Naive B cell (primary cell): ENCODE measurements around the gene SACS. TPM values are rescaled to one million over a fixed set of nuclear protein-coding genes. Genes with fewer than 3 reads are reported as not detected.

ENCODE experiments used
- ATAC-seq, 2 donors: fragments of 150-1000 bp; cut with Tn5 transposase; 2 replicates each; pipeline ENCODE4 v1.10.0; 2021; ENCODE audit warnings: low read depth in 2 of 2, mild to moderate bottlenecking in 2 of 2, moderate library complexity in 2 of 2
- DNase-seq: peaks from one replicate; pipeline ENCODE4 v3.0.0; 2022
- H3K27ac Mint-ChIP-seq, 6 donors: one replicate each; pipeline ENCODE4 v1.8.0; 2020 to 2022; ENCODE audit warnings: mild to moderate bottlenecking in 6 of 6, mixed read lengths in 6 of 6, moderate library complexity in 5 of 6, inconsistent platforms in 2 of 6
- H3K27me3 Mint-ChIP-seq, 3 donors: one replicate each; pipeline ENCODE4 v1.8.0; 2021 to 2022; ENCODE audit warnings: mixed read lengths in 3 of 3, mild to moderate bottlenecking in 1 of 3
- H3K36me3 Mint-ChIP-seq, 2 donors: one replicate each; pipeline ENCODE4 v1.8.0; 2020 to 2022; ENCODE audit warnings: mixed read lengths in 2 of 2, inconsistent platforms in 1 of 2, mild to moderate bottlenecking in 1 of 2
- H3K4me1 Mint-ChIP-seq, 3 donors: one replicate each; pipeline ENCODE4 v1.8.0; 2020 to 2022; ENCODE audit warnings: mixed read lengths in 3 of 3, inconsistent platforms in 1 of 3, mild to moderate bottlenecking in 1 of 3, moderate library complexity in 1 of 3
- H3K4me3 Mint-ChIP-seq, 8 donors: one replicate each; pipeline ENCODE4 v1.8.0; 2020 to 2022; ENCODE audit warnings: mild to moderate bottlenecking in 8 of 8, mixed read lengths in 8 of 8, moderate library complexity in 8 of 8, inconsistent platforms in 2 of 8
- H3K9me3 Mint-ChIP-seq, 7 donors: one replicate each; pipeline ENCODE4 v1.8.0; 2020 to 2022; ENCODE audit warnings: mixed read lengths in 7 of 7, mild to moderate bottlenecking in 5 of 7, inconsistent platforms in 2 of 7, moderate library complexity in 1 of 7
- polyA plus RNA-seq, 6 donors: library from polyadenylated mRNA; unstranded; fragments of 300-500 nt; fragmentation: Illumina TruSeq; gene quantifications; one replicate each; pipeline ENCODE4 v1.2.3, GENCODE V29; 2021; ENCODE audit warnings: low read depth in 6 of 6

SACS gene, protein sequence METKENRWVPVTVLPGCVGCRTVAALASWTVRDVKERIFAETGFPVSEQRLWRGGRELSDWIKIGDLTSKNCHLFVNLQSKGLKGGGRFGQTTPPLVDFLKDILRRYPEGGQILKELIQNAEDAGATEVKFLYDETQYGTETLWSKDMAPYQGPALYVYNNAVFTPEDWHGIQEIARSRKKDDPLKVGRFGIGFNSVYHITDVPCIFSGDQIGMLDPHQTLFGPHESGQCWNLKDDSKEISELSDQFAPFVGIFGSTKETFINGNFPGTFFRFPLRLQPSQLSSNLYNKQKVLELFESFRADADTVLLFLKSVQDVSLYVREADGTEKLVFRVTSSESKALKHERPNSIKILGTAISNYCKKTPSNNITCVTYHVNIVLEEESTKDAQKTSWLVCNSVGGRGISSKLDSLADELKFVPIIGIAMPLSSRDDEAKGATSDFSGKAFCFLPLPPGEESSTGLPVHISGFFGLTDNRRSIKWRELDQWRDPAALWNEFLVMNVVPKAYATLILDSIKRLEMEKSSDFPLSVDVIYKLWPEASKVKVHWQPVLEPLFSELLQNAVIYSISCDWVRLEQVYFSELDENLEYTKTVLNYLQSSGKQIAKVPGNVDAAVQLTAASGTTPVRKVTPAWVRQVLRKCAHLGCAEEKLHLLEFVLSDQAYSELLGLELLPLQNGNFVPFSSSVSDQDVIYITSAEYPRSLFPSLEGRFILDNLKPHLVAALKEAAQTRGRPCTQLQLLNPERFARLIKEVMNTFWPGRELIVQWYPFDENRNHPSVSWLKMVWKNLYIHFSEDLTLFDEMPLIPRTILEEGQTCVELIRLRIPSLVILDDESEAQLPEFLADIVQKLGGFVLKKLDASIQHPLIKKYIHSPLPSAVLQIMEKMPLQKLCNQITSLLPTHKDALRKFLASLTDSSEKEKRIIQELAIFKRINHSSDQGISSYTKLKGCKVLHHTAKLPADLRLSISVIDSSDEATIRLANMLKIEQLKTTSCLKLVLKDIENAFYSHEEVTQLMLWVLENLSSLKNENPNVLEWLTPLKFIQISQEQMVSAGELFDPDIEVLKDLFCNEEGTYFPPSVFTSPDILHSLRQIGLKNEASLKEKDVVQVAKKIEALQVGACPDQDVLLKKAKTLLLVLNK (N-terminal part only)
- polyA plus RNA-seq, result 1 to 10 TPM in 5 of 6 donors, under 1 TPM in 1; 0.33 to 1.7 (median 1.5) TPM

DNA sequence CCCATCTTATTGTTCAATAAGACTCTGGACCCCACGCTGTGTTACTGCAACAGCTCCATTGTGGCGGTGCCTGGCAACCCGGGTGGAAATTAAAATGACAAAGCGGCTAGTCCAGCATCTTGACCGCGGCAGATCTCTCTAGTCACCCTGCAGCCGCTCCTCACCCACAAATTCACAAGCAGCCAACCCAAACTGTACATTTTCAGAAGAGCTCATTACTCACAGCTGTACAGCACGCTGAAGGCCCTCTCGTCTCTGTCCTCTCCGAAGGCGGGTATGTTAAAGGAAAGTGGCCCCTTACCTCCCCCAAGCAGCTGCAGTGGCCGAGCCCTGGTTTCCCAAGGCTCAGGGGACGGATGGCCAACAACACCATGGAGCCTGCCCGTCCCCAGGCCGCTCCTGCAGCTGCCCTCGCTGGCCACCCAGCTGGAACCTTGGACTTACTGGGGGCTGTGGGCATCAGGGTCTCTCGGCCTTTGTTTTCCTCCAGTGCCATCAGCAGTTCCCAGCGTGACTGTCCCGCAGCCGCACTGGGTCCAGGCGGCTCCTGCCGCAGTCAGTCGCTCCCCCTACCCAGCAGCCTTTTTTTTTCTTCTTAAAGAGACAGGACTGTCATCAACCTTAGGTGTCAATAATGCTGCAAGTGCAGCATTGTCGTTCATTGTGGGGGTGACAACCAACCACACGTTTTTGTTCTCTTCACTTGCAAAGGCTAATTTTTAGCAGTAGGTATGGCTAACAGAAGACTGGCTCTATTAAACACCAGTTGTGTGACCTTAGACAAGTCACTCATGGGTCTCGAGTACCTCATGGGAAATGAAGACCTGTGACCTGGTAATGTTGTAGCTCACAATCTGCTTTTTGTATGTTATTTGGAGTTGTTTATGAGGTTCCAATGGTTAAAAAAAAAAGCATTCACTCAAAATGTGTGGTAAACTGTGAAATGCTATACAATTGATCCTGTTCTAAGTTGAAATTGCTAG is at the start of gene SACS:
Gene SACS, minus strand, starts transcription at position 532 of the 983 bp plus-strand sequence. CDS start 22,463 bp downstream, outside the sequence.
- Mint-ChIP-seq H3K4me1 (peaks cover 7 to 18% (median 8%) of the 10 kb centered on the region in 3 donors), H3K36me3 (no peaks in the 10 kb centered on the region), H3K27me3 (peaks cover 36 to 48% (median 38%) of the 10 kb centered on the region in 3 donors), H3K27ac (peak within 1 kb of the TSS in 1 of 6 donors; percentile 49), H3K9me3 (no peaks in the 10 kb centered on the region), H3K4me3 (peak within 1 kb of the TSS in 6 of 8 donors; percentile 3 to 69 (median 62))
- DNase-seq, result no peak
- ATAC-seq, result no peak

DNA sequence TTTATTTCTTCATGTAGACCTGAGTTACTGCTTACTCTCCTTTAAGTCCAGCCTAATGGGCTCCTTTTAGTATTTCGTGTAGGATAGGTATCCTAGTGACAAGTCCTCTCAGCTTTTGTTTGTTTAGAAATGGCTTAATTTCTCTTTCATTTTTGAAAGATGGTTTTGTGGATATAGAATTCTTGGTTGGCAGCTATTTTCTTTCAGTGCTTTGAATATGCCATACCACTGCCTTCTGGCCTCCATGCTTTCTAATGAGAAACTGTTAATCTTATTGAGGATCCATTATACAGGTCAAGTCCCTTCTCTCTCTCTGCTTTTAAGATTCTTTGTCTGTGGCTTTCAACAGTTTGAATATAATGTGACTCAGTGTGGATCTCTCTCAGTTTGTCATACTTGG is 46.8 kb upstream of the SACS start:
- Mint-ChIP-seq H3K9me3 (peaks cover 4 to 42% (median 29%) of the 10 kb centered on the region in 7 donors), H3K4me3 (no peak overlapping the region), H3K27ac (no peak overlapping the region), H3K4me1 (no peaks in the 10 kb centered on the region), H3K27me3 (peaks cover 9 to 20% (median 12%) of the 10 kb centered on the region in 3 donors), H3K36me3 (peaks cover 16 to 17% of the 10 kb centered on the region in 2 donors)
- ATAC-seq (no peak), DNase-seq (no peak)

DNA sequence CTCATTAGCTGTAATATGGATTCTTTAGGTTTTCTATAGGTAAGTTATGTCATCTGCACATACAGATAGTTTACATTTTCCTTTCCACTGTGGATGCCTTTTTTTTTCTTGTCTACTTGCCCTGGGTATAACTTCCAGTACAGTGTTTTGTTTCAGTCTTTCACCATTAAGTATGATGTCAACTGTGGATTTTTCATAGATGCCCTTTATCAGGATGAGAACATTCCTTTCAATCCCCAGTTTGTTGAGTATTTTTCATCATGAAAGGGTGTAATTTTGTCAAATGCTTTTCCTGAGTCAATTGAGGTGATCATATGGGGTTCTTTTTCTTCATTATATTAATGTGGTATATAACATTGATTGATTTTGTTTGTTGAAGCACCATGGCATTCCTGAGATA is 43.6 kb upstream of the SACS start:
- Mint-ChIP-seq H3K4me3 (no peak overlapping the region), H3K4me1 (no peaks in the 10 kb centered on the region), H3K27me3 (peaks cover 10 to 29% (median 11%) of the 10 kb centered on the region in 3 donors), H3K36me3 (peaks cover 11 to 14% of the 10 kb centered on the region in 2 donors), H3K27ac (no peak overlapping the region), H3K9me3 (peaks cover 4 to 35% (median 24%) of the 10 kb centered on the region in 7 donors)
- ATAC-seq, result no peak
- no peak for DNase-seq

DNA sequence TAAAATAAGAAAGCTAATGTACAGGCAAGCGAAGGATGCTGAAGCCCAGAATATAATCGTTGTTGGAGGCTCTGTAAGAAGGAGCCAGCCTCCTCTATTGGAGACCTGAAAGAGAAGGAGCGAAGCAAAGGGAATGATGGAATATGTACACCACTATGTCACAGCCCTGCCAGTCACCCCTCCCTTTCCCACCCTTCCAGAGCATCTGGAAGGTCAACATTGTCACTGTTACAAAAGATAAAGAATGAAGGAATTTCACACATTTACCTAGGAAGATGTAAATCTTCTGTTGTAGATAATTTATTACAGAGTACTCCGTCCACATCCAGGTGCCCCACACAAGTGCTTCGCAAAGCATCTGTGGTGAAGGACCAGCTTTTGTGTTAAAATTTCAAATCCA is 39.7 kb upstream of the SACS start:
- peaks cover 29 to 37% (median 31%) of the 10 kb centered on the region in 3 donors for H3K27me3 Mint-ChIP-seq

DNA sequence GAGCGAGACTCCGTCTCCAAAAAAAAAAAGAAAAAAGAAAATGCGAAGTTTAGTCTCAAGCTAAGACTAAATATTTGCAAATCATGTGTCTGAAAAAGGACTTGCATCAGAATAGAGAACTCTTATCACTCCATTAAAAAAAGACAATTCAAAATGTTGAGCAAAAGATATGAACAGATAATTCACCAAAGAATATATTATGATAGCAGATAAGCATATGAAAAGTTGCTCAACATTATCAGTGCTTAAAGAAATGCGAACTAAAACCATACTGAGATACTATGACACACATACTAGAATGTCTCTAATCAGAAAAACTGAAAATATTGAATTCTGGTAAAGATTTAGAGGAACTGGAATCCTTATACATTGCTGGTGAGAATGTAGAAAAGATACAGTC is 38.7 kb upstream of the SACS start:
- H3K4me3 Mint-ChIP-seq, result no peak overlapping the region
- peaks cover 29 to 38% (median 31%) of the 10 kb centered on the region in 3 donors for H3K27me3 Mint-ChIP-seq
- H3K36me3 Mint-ChIP-seq, result no peaks in the 10 kb centered on the region
- peaks cover 0 to 1% (median 0%) of the 10 kb centered on the region in 3 donors for H3K4me1 Mint-ChIP-seq
- H3K27ac Mint-ChIP-seq, result no peak overlapping the region
- no peaks in the 10 kb centered on the region for H3K9me3 Mint-ChIP-seq
- DNase-seq, result no peak
- ATAC-seq, result no peak

More for the DNA sequence above, 39.7 kb upstream of the SACS start:
- no peaks in the 10 kb centered on the region for H3K4me1 Mint-ChIP-seq
- no peaks in the 10 kb centered on the region for H3K9me3 Mint-ChIP-seq
- DNase-seq (no peak), ATAC-seq (no peak)
- no peaks in the 10 kb centered on the region for H3K36me3 Mint-ChIP-seq
- no peak overlapping the region for H3K4me3 Mint-ChIP-seq
- no peak overlapping the region for H3K27ac Mint-ChIP-seq

DNA sequence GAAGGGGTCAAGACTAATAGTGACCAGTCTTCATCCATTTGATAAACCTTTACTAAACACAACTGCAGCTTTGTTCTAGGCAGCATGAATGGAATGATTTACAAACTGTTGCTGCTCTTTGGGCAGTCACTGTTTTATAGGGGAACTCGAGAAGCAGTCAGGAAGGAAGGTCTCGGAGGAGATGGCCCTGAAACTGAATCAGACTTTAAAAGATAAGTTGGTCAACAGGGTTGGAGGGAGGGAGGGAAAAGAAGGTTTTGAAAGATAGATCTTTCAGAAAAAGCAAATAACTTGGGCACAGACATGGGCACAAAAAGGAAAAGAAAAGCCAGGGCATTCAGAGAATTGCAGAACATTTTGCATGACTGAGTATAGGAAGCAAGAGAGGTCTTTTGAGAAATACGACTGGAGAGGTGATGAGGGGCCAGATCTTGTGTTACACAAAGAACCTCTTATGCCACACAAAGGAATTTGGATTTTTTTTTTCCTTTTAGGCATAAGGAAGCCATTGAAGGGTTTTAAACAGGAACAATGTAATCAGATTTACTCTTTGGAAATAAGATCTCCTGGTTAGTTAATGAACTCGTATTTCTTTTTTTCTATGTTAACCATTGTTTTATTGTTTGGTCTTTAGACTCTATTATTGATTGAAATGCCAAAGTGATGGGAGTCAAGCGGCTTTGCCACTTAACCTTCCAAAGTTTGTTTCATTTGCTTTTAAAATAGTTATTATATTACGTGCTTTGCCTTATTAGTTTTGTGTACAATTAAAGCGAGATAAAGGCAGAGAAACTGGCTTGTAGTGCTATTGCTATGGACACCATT is 37.5 kb upstream of the SACS start:
- Mint-ChIP-seq H3K36me3 (no peaks in the 10 kb centered on the region), H3K9me3 (no peaks in the 10 kb centered on the region), H3K4me1 (peaks cover 0 to 5% (median 5%) of the 10 kb centered on the region in 3 donors), H3K27ac (no peak overlapping the region), H3K27me3 (peaks cover 31 to 43% (median 35%) of the 10 kb centered on the region in 3 donors), H3K4me3 (no peak overlapping the region)
- DNase-seq, result no peak
- ATAC-seq, result no peak

DNA sequence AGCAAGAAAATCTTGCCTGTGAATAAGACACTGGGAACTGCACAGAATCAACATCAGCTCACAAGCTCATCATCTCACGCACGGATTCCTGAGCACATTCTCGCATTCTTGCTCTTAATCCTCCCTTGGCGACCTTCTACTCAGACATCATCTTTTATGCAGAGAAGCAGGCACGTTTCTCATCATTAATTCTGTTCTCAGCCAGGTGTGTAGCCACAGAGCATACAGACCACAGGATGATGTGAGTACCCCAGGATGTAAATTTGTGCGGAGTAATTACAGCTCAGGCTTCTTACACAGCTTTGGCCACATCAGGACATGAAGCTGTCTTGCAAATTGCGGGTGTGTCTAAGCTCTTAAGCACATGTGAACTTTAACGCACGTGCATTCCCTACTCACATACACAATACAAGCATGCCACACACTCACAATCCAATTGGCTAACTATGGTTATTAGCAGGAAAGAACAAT is 36.5 kb upstream of the SACS start:
- Mint-ChIP-seq H3K9me3 (no peaks in the 10 kb centered on the region), H3K4me1 (peaks cover 0 to 6% (median 5%) of the 10 kb centered on the region in 3 donors), H3K36me3 (no peaks in the 10 kb centered on the region), H3K4me3 (no peak overlapping the region), H3K27ac (no peak overlapping the region), H3K27me3 (peaks cover 30 to 48% (median 40%) of the 10 kb centered on the region in 3 donors)
- no peak for ATAC-seq
- no peak for DNase-seq

DNA sequence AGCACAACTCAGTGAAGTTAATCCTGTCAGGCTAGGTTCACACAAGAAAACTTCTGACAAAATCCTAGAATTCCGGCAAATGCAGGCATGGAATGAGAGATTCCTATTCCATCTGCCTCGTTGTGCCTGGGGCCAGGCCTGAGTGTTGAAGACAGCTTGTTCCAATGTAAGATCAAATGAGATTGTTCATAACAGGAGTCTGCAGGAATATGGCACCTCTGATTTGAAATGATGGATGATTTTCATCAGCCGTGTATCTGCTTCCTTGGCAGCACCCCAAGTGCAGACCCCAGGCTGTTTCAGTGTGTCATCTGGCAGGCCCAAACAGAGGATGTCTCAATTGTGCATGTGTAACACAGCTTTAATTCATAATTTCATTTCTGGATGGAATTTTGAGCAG is 35.3 kb upstream of the SACS start:
- no peak for ATAC-seq
- Mint-ChIP-seq H3K4me1 (peaks cover 0 to 6% (median 5%) of the 10 kb centered on the region in 3 donors), H3K27me3 (peaks cover 27 to 48% (median 40%) of the 10 kb centered on the region in 3 donors), H3K4me3 (peak overlapping the region in 1 of 8 donors; percentile 9), H3K27ac (no peak overlapping the region), H3K36me3 (no peaks in the 10 kb centered on the region), H3K9me3 (peaks cover 0 to 2% (median 0%) of the 10 kb centered on the region in 7 donors)
- DNase-seq, result no peak

DNA sequence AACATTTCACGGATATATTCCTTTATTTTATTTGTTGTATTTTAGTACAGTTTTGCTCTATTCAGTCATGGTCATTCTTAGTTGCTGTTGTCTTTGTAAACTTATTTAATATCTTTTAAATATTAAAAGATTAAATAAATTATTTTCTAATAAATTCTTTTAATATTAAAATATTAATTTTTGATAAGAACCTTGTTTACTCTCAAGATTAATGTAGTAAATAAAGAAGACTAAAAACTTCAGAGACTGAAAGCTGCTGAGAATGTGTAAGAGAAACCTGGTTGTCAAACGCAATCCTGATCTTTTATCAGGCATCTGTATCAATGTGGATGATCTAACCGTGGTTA is 34.4 kb upstream of the SACS start:
- DNase-seq, result no peak
- Mint-ChIP-seq H3K36me3 (no peaks in the 10 kb centered on the region), H3K4me1 (peaks cover 4 to 6% (median 5%) of the 10 kb centered on the region in 3 donors), H3K9me3 (peaks cover 0 to 2% (median 0%) of the 10 kb centered on the region in 7 donors), H3K27ac (no peak overlapping the region), H3K27me3 (peaks cover 36 to 52% (median 46%) of the 10 kb centered on the region in 3 donors), H3K4me3 (no peak overlapping the region)
- ATAC-seq, result no peak

DNA sequence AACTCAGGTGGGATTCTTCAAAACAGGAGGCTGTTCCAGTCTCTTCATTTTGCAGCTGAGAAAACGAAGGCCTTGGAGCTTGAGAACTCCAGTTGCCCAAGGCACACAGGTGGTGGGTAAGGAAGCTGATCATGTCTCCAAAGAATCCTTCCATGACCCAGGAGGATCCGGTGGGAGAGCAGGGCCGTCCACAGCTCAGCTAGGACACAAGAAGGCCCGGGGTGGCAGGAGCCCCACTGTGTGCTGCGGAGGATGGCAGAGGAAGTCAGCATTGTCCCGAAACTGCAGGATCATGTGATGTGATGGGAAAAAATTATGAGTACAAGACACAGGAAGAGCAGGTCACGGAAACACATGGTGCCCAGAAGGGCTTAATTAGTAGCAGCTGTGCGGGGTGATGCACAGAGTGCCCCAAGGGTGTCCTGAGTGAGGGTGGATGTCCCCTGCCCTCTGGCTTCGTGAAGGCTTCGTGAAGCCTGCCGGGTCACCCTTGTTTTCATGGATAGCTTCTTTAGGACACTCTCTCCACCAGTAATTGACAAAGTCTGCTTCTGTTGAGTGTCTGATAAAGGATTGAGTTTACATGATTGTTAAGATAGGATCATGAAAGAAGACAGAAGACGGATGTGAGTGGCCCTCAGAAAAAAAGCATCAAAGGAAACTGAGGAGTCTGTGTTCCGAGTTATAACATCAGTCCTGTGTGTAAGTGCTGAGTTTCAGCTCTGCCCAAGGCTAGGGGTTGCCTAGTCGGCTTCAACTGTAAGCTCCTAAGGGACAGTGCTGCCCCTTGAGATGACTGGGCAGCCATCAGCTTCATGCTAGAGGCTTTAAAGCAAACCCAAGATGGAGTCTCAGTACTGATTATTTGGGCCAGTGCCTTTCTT is 33.8 kb upstream of the SACS start:
- no peaks in the 10 kb centered on the region for H3K36me3 Mint-ChIP-seq
- H3K9me3 Mint-ChIP-seq, result peaks cover 0 to 2% (median 0%) of the 10 kb centered on the region in 7 donors
- no peak for DNase-seq
- no peak for ATAC-seq
- peak overlapping the region in 1 of 6 donors; percentile 76 for H3K27ac Mint-ChIP-seq
- peaks cover 5 to 6% (median 6%) of the 10 kb centered on the region in 3 donors for H3K4me1 Mint-ChIP-seq
- H3K4me3 Mint-ChIP-seq, result peak overlapping the region in 2 of 8 donors; percentile 73 to 77
- peaks cover 38 to 58% (median 42%) of the 10 kb centered on the region in 3 donors for H3K27me3 Mint-ChIP-seq
